Spleen (tissue), 11 donors: ENCODE measurements around the gene LANCL3. TPM values are rescaled to one million over a fixed set of nuclear protein-coding genes. Genes with fewer than 3 reads are reported as not detected.
"Not testable (repeated sequence)": the region's sequence is repeated elsewhere in the genome, so short reads cannot be mapped to it uniquely, and the experiment has no call there.

Experiments
- DNase-seq: peaks from one replicate; pipeline ENCODE4 v3.0.0-alpha.2; 2020
- H3K27ac ChIP-seq, 8 donors: fragments of 200-600 bp; sonication (generic) in 7 of 8; 1 replicate in 4 of 8; 2 replicates in 4 of 8; pipeline versions ENCODE4 v1.5.0 to v1.8.0; 2016 to 2021; ENCODE audit warnings: inconsistent platforms in 4 of 8, mild to moderate bottlenecking in 4 of 8, moderate library complexity in 1 of 8
- H3K27me3 ChIP-seq, 7 donors: fragments of 200-600 bp; sonication (generic) in 6 of 7; replicated peaks in 1 of 7; 1 replicate in 4 of 7; 2 replicates in 3 of 7; pipeline versions ENCODE4 v1.5.0 to v1.8.0; 2016 to 2021; ENCODE audit warnings: inconsistent platforms in 3 of 7, mild to moderate bottlenecking in 1 of 7
- H3K36me3 ChIP-seq, 6 donors: fragments of 200-600 bp; sonication (generic) in 5 of 6; 1 replicate in 4 of 6; 2 replicates in 2 of 6; pipeline versions ENCODE4 v1.5.0 to v1.8.0; 2016 to 2021; ENCODE audit warnings: inconsistent platforms in 2 of 6
- H3K4me1 ChIP-seq, 6 donors: fragments of 200-600 bp; sonication (generic) in 5 of 6; 1 replicate in 3 of 6; 2 replicates in 3 of 6; pipeline versions ENCODE4 v1.5.0 to v1.8.0; 2016 to 2021; ENCODE audit warnings: inconsistent platforms in 3 of 6
- H3K4me3 ChIP-seq, 8 donors: fragments of 200-600 bp; sonication (generic) in 7 of 8; 1 replicate in 4 of 8; 2 replicates in 4 of 8; pipeline versions ENCODE4 v1.5.0 to v1.8.0; 2016 to 2021; ENCODE audit warnings: inconsistent platforms in 4 of 8, mild to moderate bottlenecking in 4 of 8, moderate library complexity in 2 of 8
- H3K9me3 ChIP-seq, 8 donors: fragments of 200-600 bp; sonication (generic) in 7 of 8; 1 replicate in 4 of 8; 2 replicates in 4 of 8; pipeline versions ENCODE4 v1.5.0 to v1.8.0; 2016 to 2021; ENCODE audit warnings: inconsistent platforms in 4 of 8
- POLR2A ChIP-seq, 3 donors: fragments of 450-650 bp; IDR thresholded peaks; one replicate each; pipeline ENCODE4 v1.5.1; 2017; ENCODE audit warnings: antibody characterized with exemption in 3 of 3, mild to moderate bottlenecking in 1 of 3
- POLR2AphosphoS5 ChIP-seq, 3 donors: sonication (generic); formaldehyde crosslinking; IDR thresholded peaks; one replicate each; pipeline ENCODE4 v1.5.1; 2017; ENCODE audit warnings: antibody characterized with exemption in 3 of 3
- WGBS, 5 donors: extraction: QIAGEN DNeasy Blood & Tissue Kit in 3 of 5; methylation state at CpG; one replicate each; pipeline versions ENCODE4 v1.1.5 to v1.1.7; 2013 to 2018; 5-methylcytosine and 5-hydroxymethylcytosine counted together
- intact Hi-C: fragments of 100-400 bp; cut with DNase I; formaldehyde crosslinking; loops from one replicate; pipeline ENCODE4 v1.15.0; 2023; ENCODE audit warnings: low total_unique reads
- polyA plus RNA-seq, 3 donors: library from polyadenylated mRNA; stranded (reverse); fragments of 200-250 nt; gene quantifications; one replicate each; pipeline ENCODE4 v1.2.1, GENCODE V29; 2013
- total RNA-seq, 7 donors: library from RNA; depleted of rRNA in 3 of 7; stranded (reverse); fragments of >200 nt in 3 of 7; fragmentation: NEBNext Ultra II Directional in 4 of 7; extraction: Animal tissue kit (Norgen Biotek cat#: 25700) in 4 of 7; gene quantifications; one replicate each; pipeline versions ENCODE4 v1.1.0 to v1.2.1, GENCODE V29; 2016 to 2021
- TF ChIP-seq, protein P1 (sequence below), 11 experiments: fragments of 200-600 bp in 7 of 11; fragments of 450-650 bp in 4 of 11; sonication (generic) in 4 of 11; IDR thresholded peaks in 8 of 11; conservative IDR thresholded peaks in 3 of 11; 1 replicate in 7 of 11; 2 replicates in 4 of 11; pipeline versions ENCODE4 v1.4.0 to v1.8.0; 2016 to 2021; ENCODE audit warnings: antibody characterized with exemption in 11 of 11, inconsistent platforms in 4 of 11, mild to moderate bottlenecking in 1 of 11
- donor health status: healthy with polysubstance abuse.
- donor health status: DM: no; HTN: no; CAD: no; lungs with moderate emphysema.
- donor health status: DM: no; HTN: no; CAD: no.
- donor health status: Bipolar disorder and iron deficiency.
- donor health status: healthy.
- donor health status: DM: no; HTN: no; CAD: no.
- donor health status: DM: yes; HTN: yes; CAD: no.

LANCL3 gene
- total and polyA plus RNA-seq, 10 donors = under 0.01 to 0.88 (median 0.52) TPM

DNA sequence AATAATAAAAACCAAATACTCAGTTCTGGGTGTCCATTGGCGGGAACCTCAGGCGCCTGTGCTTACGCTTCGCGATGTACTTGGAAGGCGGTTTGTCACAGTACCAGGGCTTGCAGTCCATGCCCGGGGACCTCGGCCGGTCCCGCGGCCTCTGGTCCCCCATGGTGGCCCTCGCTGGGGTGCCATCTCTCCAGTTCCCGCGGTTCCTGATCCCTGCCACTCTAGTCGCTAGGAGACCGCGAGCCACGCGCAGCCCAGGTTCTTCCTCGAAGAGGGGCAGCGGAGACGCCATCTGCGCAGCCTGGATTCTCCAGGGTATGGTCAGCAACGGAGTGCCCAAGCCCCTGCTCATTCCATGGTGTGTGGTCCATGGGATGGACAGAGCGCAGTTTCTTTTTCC lies 26.4 kb upstream of the LANCL3 start:
- Histone ChIP-seq H3K9me3 (peaks cover 0 to 5% (median 0%) of the 10 kb centered on the region in 8 donors), H3K4me1 (no peaks in the 10 kb centered on the region), H3K36me3 (no peaks in the 10 kb centered on the region), H3K4me3 (no peak overlapping the region), H3K27me3 (no peaks in the 10 kb centered on the region), H3K27ac (no peak overlapping the region)
- DNase-seq = peak; percentile 50
- intact Hi-C loops = no loop called here
- TF ChIP-seq POLR2AphosphoS5 (IDR thresholded peaks at IDR 0.05) = no peak
- TF ChIP-seq, protein P1, sequence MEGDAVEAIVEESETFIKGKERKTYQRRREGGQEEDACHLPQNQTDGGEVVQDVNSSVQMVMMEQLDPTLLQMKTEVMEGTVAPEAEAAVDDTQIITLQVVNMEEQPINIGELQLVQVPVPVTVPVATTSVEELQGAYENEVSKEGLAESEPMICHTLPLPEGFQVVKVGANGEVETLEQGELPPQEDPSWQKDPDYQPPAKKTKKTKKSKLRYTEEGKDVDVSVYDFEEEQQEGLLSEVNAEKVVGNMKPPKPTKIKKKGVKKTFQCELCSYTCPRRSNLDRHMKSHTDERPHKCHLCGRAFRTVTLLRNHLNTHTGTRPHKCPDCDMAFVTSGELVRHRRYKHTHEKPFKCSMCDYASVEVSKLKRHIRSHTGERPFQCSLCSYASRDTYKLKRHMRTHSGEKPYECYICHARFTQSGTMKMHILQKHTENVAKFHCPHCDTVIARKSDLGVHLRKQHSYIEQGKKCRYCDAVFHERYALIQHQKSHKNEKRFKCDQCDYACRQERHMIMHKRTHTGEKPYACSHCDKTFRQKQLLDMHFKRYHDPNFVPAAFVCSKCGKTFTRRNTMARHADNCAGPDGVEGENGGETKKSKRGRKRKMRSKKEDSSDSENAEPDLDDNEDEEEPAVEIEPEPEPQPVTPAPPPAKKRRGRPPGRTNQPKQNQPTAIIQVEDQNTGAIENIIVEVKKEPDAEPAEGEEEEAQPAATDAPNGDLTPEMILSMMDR (IDR thresholded peaks at IDR 0.05 in 8 of 11, conservative IDR thresholded peaks at IDR 0.05 in 3 of 11) = no peak
- TF ChIP-seq POLR2A (IDR thresholded peaks at IDR 0.05) = no peak
- 91 to 99% (median 97%) methylated on average over 25 of the region's 25 CpGs for WGBS, 5 donors

DNA sequence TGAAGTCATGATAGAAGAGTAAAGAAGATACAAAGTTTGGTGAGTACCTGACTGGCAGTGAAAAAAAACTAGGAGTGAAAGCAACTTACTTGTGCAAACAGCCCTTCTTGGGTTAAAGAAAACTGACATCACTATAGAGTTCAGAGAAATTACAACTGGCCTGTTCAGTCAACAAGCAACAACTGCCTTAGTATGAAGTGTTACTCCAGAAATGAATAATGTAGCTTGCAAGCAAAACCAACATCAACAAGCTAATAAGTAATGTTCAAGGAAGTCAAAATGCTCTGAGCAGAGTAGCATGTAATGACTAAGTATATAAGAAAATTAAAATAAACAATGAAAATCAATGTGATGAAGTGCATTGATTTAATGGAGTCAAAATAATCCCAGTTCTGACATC lies 21.8 kb upstream of the LANCL3 start:
- H3K27me3 ChIP-seq, H3K4me1 ChIP-seq, H3K27ac ChIP-seq, H3K36me3 ChIP-seq, intact Hi-C loops, DNase-seq, H3K9me3 ChIP-seq, H3K4me3 ChIP-seq: not testable (repeated sequence)

DNA sequence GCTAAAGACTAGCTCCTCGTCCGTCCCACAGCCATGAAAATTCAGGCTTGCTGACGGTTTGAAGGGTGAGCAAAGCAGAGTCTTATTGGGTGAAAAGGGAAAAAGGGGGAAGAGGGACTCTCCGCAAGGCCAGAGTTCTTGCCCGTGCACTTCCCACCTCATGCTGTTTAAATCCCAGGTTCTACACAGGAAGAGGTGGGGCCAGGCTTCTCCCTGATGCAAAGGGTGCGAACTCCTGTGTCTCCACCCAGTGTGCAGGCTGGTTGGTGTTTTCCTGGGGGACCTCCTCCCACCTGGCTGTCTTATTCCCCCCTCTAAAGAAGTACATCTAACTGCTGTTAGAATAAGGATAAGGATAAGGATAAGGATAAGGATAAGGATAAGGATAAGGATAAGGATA lies 18.0 kb upstream of the LANCL3 start:
- Histone ChIP-seq H3K4me3 (no peak overlapping the region), H3K9me3 (no peaks in the 10 kb centered on the region), H3K27me3 (peaks cover 0 to under 1% (median 0%) of the 10 kb centered on the region in 7 donors), H3K36me3 (no peaks in the 10 kb centered on the region), H3K27ac (no peak overlapping the region), H3K4me1 (no peaks in the 10 kb centered on the region)
- intact Hi-C loops = no loop called here
- WGBS, 5 donors = 61 to 91% (median 81%) methylated on average over 6 of the region's 6 CpGs
- TF ChIP-seq POLR2A (IDR thresholded peaks at IDR 0.05) (no peak), POLR2AphosphoS5 (IDR thresholded peaks at IDR 0.05) (no peak)
- TF ChIP-seq, protein P1 (IDR thresholded peaks at IDR 0.05 in 8 of 11, conservative IDR thresholded peaks at IDR 0.05 in 3 of 11) = no peak
- DNase-seq = no peak

DNA sequence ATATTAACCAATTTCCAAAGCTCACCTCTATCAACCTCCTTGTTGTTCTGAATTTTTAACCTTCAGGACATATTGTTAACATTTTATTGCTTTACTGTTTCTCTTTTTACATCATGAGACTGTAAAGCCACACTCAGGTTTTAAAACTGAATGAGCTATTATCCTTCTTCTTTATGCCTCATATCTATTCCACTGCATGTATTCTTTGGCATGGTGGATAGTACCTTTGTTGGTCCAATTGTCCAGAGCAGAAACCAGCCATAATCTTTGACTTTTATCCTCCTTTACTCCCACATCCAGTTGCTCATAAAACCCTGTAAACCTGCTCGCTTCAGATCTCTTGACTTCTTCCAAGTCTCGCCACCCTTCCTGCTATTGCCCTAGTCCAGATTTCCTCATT lies 6.2 kb upstream of the LANCL3 start:
- H3K4me1 ChIP-seq, DNase-seq, H3K27ac ChIP-seq, H3K36me3 ChIP-seq, H3K4me3 ChIP-seq, intact Hi-C loops, H3K27me3 ChIP-seq, H3K9me3 ChIP-seq: not testable (repeated sequence)
- WGBS, 5 donors = 82 to 100% (median 85%) methylated on average over 1 to 2 of the region's 2 CpGs

DNA sequence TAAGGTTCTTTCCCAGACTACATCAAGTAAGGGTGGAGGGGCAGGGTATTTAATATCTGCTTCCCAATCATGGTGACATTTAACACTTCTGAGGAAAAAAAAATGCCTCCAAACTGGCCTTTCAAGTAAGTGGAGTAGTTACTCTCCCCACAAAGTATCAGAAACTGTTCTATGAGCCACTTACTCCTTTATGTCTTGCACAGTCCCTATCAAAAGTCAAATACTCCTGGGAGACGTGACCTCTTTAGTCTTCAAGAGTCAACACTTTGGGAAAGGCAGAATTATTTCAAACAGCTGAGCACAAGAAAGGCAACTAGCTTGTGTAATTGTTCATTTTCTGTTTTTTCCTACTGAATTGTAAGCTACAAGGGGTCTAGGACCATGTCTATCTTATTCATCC lies 1.1 kb upstream of the LANCL3 start:
- H3K4me3 ChIP-seq, H3K4me1 ChIP-seq, H3K9me3 ChIP-seq, DNase-seq, H3K36me3 ChIP-seq, H3K27ac ChIP-seq, intact Hi-C loops: not testable (repeated sequence)
- peaks cover 0 to 17% (median 14%) of the 10 kb centered on the region in 7 donors for H3K27me3 ChIP-seq
- WGBS, 5 donors = no CpG with 5 or more reads among the region's 1 CpG

DNA sequence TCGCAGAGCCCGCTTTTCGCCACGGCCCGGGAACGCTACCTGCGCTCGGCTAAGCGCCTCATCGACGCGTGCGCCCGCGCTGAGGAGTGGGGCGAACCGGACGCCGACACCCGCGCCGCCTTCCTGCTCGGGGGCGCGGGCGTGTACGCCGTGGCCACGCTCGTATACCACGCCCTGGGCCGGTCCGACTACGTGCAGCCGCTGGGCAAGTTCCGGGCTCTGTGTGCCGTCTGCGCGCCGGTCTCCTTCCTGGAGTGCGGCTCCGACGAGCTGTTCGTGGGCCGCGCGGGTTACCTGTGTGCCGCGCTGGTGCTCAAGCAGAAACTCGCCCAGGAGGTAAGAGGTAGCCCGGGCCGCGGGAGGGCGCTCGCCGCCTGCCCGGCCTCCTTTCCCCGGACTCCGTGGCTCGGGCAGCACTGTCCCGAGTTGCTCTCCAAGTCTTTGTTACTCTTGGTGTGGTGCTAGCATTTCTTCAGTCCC lies 687 bp downstream of the LANCL3 start:
- DNase-seq = peak; percentile 72
- Histone ChIP-seq H3K27me3 (peaks cover 0 to 17% (median 14%) of the 10 kb centered on the region in 7 donors), H3K4me3 (peak overlapping the region in 6 of 8 donors; percentile 15 to 62 (median 31))
- 0 to 37% (median 2%) methylated on average over 3 to 54 of the region's 61 CpGs for WGBS, 5 donors
- intact Hi-C loops, H3K9me3 ChIP-seq, H3K36me3 ChIP-seq, H3K27ac ChIP-seq, H3K4me1 ChIP-seq: not testable (repeated sequence)

DNA sequence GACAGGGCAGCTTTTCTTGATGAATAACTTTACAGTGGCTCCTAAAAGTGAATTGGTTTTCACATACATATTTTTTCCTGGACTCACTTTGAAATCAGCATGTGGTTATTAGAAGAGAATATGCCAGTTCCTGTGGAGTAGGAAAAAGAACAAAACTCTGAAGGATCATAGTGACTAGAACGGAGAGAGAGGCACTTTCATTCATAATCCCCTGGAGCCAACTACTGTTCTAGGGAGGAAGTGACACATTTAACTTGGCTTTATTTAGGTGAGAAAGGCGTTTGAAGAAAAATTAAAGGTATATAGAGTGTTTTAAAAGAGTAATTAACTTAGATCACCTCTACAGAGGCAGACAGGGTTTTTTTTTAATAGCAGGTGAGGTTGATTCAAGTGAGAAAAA lies 1.7 kb downstream of the LANCL3 start:
- H3K4me1 ChIP-seq, H3K9me3 ChIP-seq, H3K27ac ChIP-seq, DNase-seq, H3K36me3 ChIP-seq, intact Hi-C loops, H3K4me3 ChIP-seq: not testable (repeated sequence)
- 5 to 24% (median 6%) methylated on average over 2 of the region's 2 CpGs for WGBS, 5 donors
- peaks cover 0 to 17% (median 14%) of the 10 kb centered on the region in 7 donors for H3K27me3 ChIP-seq
